Skeletal muscle satellite cell (primary cell): Measurements from ENCODE around the gene MPHOSPH6.

Experiments
- H3K27me3 ChIP-seq: 2 replicates; pipeline ENCODE4 v1.7.0; 2013; ENCODE audit warnings: low read length; ENCODE audit not compliant: control insufficient read depth, insufficient read depth
- H3K36me3 ChIP-seq: 2 replicates; pipeline ENCODE4 v1.7.0; 2013; ENCODE audit warnings: mild to moderate bottlenecking, control low read depth, low read length; ENCODE audit not compliant: insufficient read depth
- H3K4me1 ChIP-seq: 2 replicates; pipeline ENCODE4 v1.7.0; 2013; ENCODE audit warnings: low read length; ENCODE audit not compliant: control insufficient read depth, insufficient read depth
- H3K4me2 ChIP-seq: 2 replicates; pipeline ENCODE4 v1.7.0; 2013; ENCODE audit warnings: mild to moderate bottlenecking, low read length
- H3K4me3 ChIP-seq: 2 replicates; pipeline ENCODE4 v1.7.0; 2013; ENCODE audit warnings: low read length
- H3K9ac ChIP-seq: 2 replicates; pipeline ENCODE4 v1.7.0; 2013; ENCODE audit warnings: mild to moderate bottlenecking, low read depth, low read length, moderate library complexity
- H3K9me3 ChIP-seq: replicated peaks from 2 replicates; pipeline ENCODE4 v1.7.0; 2013; ENCODE audit warnings: mild to moderate bottlenecking, control low read depth, low read length

MPHOSPH6 gene

DNA sequence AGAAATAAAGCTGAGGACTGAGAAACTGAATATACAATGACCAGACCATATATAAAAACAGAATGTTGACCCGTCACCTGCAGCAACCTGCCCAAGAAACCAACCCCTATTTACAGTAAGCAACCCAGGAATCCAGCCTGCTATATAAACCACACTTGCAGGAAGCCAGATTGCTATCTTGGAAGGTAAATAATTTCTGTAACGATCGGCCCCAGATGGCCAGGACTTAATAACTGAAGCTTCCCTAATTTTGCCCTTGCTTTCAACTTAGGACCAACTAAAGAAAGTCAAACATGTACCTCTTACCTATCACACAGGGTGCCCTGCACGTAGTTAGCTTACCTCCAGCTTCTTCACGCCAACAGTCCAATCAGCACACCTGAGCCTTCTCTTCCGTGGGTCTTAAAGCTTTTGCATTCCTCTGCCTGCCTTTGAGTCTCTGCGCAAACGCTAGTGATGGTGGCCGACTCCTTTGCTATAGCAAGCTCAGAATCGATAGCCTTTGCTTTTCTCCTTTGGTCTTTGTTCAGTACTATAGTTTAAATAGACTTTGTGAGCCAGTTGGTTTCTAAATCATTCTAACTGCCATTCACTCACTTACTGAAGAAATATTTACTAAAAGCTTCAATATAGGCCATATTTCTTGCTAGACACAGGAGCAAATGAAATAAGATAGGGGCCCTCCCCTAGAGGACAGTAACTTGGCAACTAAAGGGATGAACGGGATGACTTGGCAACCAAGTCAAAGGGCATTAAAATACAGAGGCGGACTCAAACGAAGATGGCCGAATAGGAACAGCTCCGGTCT lies 31.3 kb downstream of the MPHOSPH6 start:
- Histone ChIP-seq H3K9me3 (no peaks in the 10 kb centered on the region), H3K9ac (no peak overlapping the region), H3K4me3 (no peak overlapping the region), H3K4me2 (no peak overlapping the region), H3K4me1 (no peaks in the 10 kb centered on the region), H3K36me3 (peaks cover 5% of the 10 kb centered on the region), H3K27me3 (no peaks in the 10 kb centered on the region)

DNA sequence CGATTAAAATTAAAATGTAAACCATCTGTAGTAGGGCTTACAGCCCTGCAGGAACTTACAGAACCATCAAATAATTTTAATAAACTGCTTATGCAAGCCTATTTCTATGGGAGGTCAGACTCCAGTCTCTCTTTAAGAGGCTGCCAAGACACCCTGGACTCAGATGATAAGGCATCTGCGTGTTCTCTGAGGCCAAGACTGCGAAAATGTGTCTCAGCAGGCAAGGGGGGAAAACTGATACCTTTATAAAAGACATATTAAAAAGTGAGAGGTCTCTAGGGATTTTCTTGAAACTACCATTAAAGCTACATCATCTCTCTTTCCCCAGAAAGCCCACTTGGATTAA lies 32.2 kb downstream of the MPHOSPH6 start:
- H3K9ac ChIP-seq: no peak overlapping the region
- no peaks in the 10 kb centered on the region for H3K4me1 ChIP-seq
- H3K4me2 ChIP-seq: no peak overlapping the region
- no peaks in the 10 kb centered on the region for H3K9me3 ChIP-seq
- H3K4me3 ChIP-seq: no peak overlapping the region
- H3K27me3 ChIP-seq: no peaks in the 10 kb centered on the region
- H3K36me3 ChIP-seq: peaks cover 5% of the 10 kb centered on the region

DNA sequence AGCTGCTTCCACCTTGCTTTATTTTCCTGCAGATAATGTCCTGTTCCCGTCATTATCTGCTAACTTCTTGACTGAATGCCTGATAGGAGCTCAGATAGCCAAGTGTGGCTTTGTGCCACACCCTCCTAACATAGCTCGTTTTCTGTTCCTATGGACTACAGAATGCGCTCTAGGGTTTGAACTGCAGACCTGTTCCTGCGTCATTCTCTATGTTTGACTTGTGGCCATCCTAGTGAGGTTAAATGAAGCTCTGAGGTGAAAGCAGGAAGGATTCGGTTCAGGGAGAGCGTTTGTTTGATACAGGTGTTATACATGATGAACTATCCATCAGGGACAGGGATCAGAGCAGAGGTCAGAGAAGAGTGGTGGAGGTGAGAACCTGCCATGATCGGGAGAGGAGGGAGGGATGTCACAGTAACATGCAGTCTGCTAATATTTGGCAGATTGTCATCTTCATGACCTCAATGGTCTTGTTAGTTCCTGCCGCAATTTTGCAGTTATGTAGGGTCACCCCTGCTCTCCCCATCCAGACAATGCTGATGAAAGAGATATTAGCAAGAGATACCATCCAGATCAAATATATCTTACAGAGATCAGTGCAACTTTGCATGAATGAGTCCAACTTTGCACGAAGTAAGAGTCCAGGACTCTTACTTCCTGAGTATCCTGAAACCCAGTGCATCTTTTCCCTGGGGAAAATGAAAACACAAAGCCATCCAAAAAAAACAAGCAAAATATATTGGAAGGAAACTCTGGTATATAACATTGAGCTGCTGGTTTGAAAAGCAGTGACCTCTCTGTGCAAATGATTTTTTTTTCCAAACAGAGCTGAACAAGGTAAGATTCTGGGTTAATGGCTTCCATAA lies 32.8 kb downstream of the MPHOSPH6 start:
- Histone ChIP-seq H3K9me3 (no peaks in the 10 kb centered on the region), H3K4me2 (no peak overlapping the region), H3K9ac (no peak overlapping the region), H3K4me3 (no peak overlapping the region), H3K4me1 (no peaks in the 10 kb centered on the region), H3K27me3 (no peaks in the 10 kb centered on the region), H3K36me3 (peaks cover 5% of the 10 kb centered on the region)

DNA sequence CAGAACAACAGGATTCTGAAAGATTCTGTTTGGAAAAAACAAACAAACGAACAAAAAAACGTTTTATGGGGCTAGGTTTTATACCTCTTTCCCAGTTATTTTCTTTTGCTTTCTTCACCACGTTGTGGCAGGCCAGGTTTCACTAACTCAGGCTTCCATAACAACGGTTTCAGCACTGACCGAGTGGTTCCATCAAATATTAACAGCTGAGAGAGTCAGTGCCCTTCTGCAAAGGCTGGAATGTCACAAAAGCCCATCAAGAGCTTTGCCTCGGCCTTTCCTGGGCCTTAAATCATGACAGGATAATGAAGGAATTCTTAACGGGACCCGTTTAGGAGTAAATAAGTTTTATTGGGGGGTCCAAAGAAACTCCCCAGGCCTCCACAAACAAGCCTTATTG lies 34.2 kb downstream of the MPHOSPH6 start:
- no peak overlapping the region for H3K4me3 ChIP-seq

DNA sequence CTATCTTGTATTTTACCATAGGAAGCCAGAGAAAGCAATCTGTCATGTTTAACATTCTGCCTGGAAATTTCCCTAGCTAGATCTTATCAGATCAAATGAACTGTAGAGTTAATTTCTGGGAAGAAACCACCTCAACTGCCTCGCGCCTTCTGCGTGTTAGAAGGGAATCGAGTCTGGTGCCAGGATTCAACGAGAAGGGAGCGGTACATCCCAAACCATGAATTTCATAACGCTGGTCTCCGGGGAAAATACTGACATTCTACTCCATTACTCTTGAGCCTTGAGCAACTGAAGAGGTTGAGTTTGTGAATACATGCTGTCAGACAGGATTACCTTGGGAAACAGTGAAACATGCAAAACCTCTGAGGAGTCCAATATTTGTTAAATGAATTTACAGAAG lies 35.2 kb downstream of the MPHOSPH6 start:
- no peak overlapping the region for H3K4me2 ChIP-seq
- peaks cover 5% of the 10 kb centered on the region for H3K36me3 ChIP-seq
- no peaks in the 10 kb centered on the region for H3K27me3 ChIP-seq
- no peak overlapping the region for H3K4me3 ChIP-seq
- H3K9me3 ChIP-seq: no peaks in the 10 kb centered on the region
- H3K4me1 ChIP-seq: no peaks in the 10 kb centered on the region
- no peak overlapping the region for H3K9ac ChIP-seq

More for the DNA sequence above, 34.2 kb downstream of the MPHOSPH6 start:
- Histone ChIP-seq H3K4me1 (no peaks in the 10 kb centered on the region), H3K27me3 (no peaks in the 10 kb centered on the region), H3K36me3 (peaks cover 5% of the 10 kb centered on the region), H3K4me2 (no peak overlapping the region), H3K9me3 (no peaks in the 10 kb centered on the region), H3K9ac (no peak overlapping the region)

DNA sequence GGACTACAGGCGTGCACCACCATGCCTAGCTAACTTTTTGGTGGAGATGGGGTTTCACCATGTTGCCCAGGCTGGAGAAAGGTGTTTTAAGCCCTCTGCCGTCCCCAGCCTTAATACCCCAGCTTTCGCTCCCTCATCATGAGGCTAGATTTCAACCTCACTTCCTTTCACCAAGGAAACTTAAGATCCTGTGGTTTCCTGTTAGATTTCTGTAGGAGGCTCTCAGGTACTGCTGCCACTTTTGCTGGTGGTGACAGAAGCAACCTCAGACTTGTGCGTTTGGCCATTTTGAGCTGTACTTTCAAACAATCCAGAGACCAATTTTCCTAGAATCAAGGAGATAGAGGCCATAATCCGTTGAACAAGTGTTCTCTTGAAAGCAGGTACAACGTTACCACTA lies 36.2 kb downstream of the MPHOSPH6 start:
- H3K4me3 ChIP-seq: no peak overlapping the region
- peaks cover 5% of the 10 kb centered on the region for H3K36me3 ChIP-seq
- H3K9ac ChIP-seq: no peak overlapping the region
- H3K27me3 ChIP-seq: no peaks in the 10 kb centered on the region
- no peaks in the 10 kb centered on the region for H3K4me1 ChIP-seq
- H3K9me3 ChIP-seq: no peaks in the 10 kb centered on the region
- no peak overlapping the region for H3K4me2 ChIP-seq

DNA sequence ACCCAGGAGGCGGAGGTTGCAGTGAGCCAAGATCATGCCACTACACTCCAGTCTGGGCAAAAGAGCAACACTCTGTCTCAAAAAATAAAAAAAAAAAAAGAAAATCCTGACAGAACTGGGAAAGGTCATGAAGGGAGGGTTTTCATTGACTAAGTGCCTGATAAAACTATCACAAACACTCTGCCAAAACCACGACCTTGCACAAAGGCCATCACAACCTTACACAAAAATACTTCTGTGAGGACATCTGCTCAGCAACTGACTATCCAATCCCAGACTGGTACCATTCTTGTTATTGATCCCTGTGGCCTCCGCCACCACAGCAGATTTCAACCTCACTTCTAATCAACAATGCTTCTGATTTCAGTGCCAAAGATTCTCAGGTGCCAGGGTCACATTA lies 40.1 kb downstream of the MPHOSPH6 start:
- H3K4me2 ChIP-seq: no peak overlapping the region
- no peak overlapping the region for H3K4me3 ChIP-seq
- H3K4me1 ChIP-seq: no peaks in the 10 kb centered on the region
- H3K27me3 ChIP-seq: no peaks in the 10 kb centered on the region
- no peak overlapping the region for H3K9ac ChIP-seq
- H3K36me3 ChIP-seq: no peaks in the 10 kb centered on the region
- H3K9me3 ChIP-seq: no peaks in the 10 kb centered on the region

DNA sequence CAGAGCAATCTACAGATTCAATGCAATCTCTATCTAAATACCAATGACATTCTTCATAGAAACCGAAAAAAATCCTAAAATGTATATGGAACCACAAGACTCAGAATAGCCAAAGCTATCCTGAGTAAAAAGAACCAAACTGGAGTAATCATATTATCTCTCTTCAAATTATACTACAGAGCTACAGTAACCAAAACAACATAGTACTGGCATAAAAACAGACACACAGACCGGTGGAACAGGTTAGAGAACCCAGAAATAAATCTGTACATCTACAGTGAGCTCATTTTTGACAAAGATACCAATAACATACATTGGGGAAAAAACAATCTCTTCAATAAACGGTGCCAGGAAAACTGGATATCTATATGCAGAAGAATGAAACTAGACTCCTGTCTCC lies 45.4 kb downstream of the MPHOSPH6 start:
- Histone ChIP-seq H3K4me3 (no peak overlapping the region), H3K9ac (no peak overlapping the region), H3K4me2 (no peak overlapping the region), H3K4me1 (no peaks in the 10 kb centered on the region), H3K27me3 (no peaks in the 10 kb centered on the region), H3K9me3 (no peaks in the 10 kb centered on the region), H3K36me3 (no peaks in the 10 kb centered on the region)

DNA sequence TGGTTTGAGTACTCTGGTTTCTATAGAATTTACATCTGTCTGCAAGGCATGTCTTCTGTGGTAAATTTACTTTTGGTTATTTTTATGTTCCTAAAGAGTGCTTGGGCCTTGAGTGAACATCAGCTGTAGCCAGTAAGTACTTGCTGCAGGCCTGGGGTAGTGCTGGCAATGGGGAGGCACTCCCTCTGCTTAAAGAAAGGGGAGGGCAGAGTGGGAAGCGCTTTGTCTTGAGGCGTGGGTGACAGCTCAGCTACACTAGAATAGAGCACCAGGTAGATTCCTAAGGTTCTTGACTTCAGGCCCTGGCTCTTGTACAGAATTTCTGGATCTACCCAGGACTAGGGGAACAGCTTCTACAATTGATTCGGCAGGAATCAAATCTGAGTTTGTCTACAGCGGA lies 50.6 kb downstream of the MPHOSPH6 start:
- Histone ChIP-seq H3K36me3 (no peaks in the 10 kb centered on the region), H3K4me1 (no peaks in the 10 kb centered on the region), H3K4me2 (no peak overlapping the region), H3K9ac (no peak overlapping the region), H3K4me3 (no peak overlapping the region), H3K27me3 (no peaks in the 10 kb centered on the region), H3K9me3 (no peaks in the 10 kb centered on the region)

DNA sequence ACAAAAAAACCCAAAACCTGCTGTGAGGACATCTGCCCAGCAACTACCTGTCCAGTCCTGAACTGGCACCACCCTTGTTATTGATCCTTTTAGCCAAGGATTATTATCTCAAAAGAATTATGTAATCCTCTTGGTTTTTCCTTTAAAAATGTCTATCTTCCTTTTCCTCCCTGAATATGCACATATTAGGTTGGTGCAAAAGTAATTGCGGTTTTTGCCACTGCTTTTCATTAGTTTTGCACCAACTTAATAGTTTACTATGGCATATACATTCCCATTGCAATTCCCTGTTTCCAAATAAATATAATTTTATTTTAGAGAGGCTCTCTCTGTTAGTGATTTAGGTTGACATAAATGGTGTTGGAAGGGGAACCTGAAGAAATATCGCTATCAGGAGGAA lies 51.3 kb downstream of the MPHOSPH6 start:
- H3K4me2 ChIP-seq: no peak overlapping the region
- no peaks in the 10 kb centered on the region for H3K4me1 ChIP-seq
- no peaks in the 10 kb centered on the region for H3K27me3 ChIP-seq
- H3K9ac ChIP-seq: no peak overlapping the region
- H3K4me3 ChIP-seq: no peak overlapping the region
- H3K36me3 ChIP-seq: no peaks in the 10 kb centered on the region
- H3K9me3 ChIP-seq: no peaks in the 10 kb centered on the region

DNA sequence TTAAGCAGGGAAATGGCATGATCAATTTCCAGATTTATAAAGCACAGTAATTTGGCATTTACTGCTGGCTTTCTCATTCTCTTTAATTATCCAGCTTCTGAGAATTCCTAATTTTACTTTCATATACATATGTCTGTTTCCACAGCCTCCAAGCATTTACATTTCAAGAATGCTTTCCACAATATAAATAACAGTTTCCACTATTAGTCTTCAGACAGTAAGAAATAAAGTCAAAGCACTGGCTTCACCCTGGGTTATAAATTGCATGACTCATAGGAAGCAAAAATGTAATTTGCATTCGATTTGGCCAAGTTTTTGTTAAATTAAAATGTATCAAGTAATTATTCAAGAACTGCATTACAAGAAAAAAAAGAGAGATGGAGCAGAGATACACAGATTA lies 53.5 kb downstream of the MPHOSPH6 start:
- H3K4me1 ChIP-seq: no peaks in the 10 kb centered on the region
- no peak overlapping the region for H3K4me3 ChIP-seq
- H3K9me3 ChIP-seq: no peaks in the 10 kb centered on the region
- H3K27me3 ChIP-seq: peaks cover 4% of the 10 kb centered on the region
- H3K9ac ChIP-seq: no peak overlapping the region
- H3K36me3 ChIP-seq: no peaks in the 10 kb centered on the region
- no peak overlapping the region for H3K4me2 ChIP-seq

DNA sequence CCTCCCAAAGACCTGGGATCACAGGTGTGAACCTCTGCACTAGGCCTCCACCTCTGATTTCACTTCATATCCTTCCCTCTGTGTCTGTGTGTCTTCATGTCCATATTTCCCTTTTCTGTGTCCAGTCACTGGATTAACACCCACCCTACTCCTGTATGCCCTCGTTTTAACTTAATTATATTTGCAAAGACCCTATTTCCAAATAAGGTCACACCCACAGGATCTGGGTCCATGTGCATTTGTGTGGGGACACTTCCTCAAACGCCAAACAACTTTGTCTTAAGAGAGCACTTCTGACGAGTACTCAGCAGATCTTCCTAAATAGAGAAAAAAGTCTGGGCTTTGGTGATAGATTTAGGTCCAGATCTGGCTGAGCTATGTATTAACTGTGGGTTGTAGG lies 56.3 kb downstream of the MPHOSPH6 start:
- H3K4me1 ChIP-seq: no peaks in the 10 kb centered on the region
- H3K9ac ChIP-seq: no peak overlapping the region
- H3K4me3 ChIP-seq: no peak overlapping the region
- H3K9me3 ChIP-seq: no peaks in the 10 kb centered on the region
- no peaks in the 10 kb centered on the region for H3K36me3 ChIP-seq
- peaks cover 8% of the 10 kb centered on the region for H3K27me3 ChIP-seq
- no peak overlapping the region for H3K4me2 ChIP-seq
